HCT116 (cell line): Measurements from ENCODE around the gene THSD8. TPM values are rescaled to one million over a fixed set of nuclear protein-coding genes. Genes with fewer than 3 reads are reported as not detected.

Source experiments
- ATAC-seq: fragments of 200-7000 bp; cut with Tn5 transposase; 2 replicates; pipeline ENCODE4 v1.9.1; 2020; ENCODE audit warnings: mild to moderate bottlenecking, moderate library complexity
- BruUV-seq: library from RNA; stranded (reverse); fragments of 400-500 nt; replicated peaks from 2 replicates; lab custom pipeline; 2021; lab: Mats Ljungman, UMichigan
- CTCF ChIA-PET: fragments of 300-600 bp; sonication (Branson Sonifier 250); formaldehyde crosslinking; loops from one replicate; lab custom pipeline; 2021; ENCODE audit warnings: antibody characterized with exemption; lab: Charles Lee
- POLR2A ChIA-PET: fragments of 300-600, 350-600 bp; sonication (Branson Sonifier 250); formaldehyde crosslinking; loops from one replicate; lab custom pipeline; 2021; ENCODE audit warnings: antibody characterized with exemption; lab: Charles Lee
- RAD21 ChIA-PET, 2 experiments: fragments of 300-600 bp; sonication (Branson Sonifier 250); formaldehyde crosslinking; loops; one replicate each; lab custom pipeline; 2023; ENCODE audit warnings: low total read pairs in 2 of 2; ENCODE audit not compliant: uncharacterized antibody in 2 of 2, unreplicated experiment in 2 of 2, low non-redundant PET in 1 of 2; lab: Charles Lee
- DNase-seq: peaks from one replicate; pipeline ENCODE4 v3.0.0-alpha.2; 2010; ENCODE audit warnings: low read depth, low spot score
- H2AFZ ChIP-seq: fragments of 200-600 bp; shearing (Covaris generic), sonication (generic); 2 replicates; pipeline ENCODE4 v1.6.1; 2017; ENCODE audit warnings: low read depth, mixed run types, mixed read lengths, antibody characterized with exemption, low read length; ENCODE audit not compliant: poor library complexity, severe bottlenecking
- H3K27ac ChIP-seq: 2 replicates; pipeline ENCODE4 v1.5.1; 2012; ENCODE audit warnings: low read depth, low read length
- H3K27me3 ChIP-seq: fragments of 200-600 bp; sonication (generic); 2 replicates; pipeline ENCODE4 v1.6.1; 2016; ENCODE audit warnings: mixed run types, low read length, mixed read lengths; ENCODE audit not compliant: insufficient read depth
- H3K36me3 ChIP-seq, 2 experiments: fragments of 200-500 bp in 1 of 2; fragments of 200-600 bp in 1 of 2; sonication (Bioruptor generic) in 1 of 2; sonication (generic) in 1 of 2; 2 replicates each; pipeline versions ENCODE4 v1.5.1 to v1.6.1; 2014 to 2016; ENCODE audit warnings: low read length in 2 of 2, inconsistent platforms in 1 of 2, mixed read lengths in 1 of 2, mixed run types in 1 of 2; ENCODE audit not compliant: insufficient read depth in 2 of 2, control insufficient read depth in 1 of 2
- H3K4me1 ChIP-seq, 2 experiments: fragments of 200-600 bp in 1 of 2; sonication (generic) in 1 of 2; 2 replicates each; pipeline versions ENCODE4 v1.5.1 to v1.6.1; 2012 to 2017; ENCODE audit warnings: low read length in 2 of 2, inconsistent platforms in 1 of 2, mild to moderate bottlenecking in 1 of 2, mixed read lengths in 1 of 2, mixed run types in 1 of 2, moderate library complexity in 1 of 2; ENCODE audit not compliant: insufficient read depth in 2 of 2, control insufficient read depth in 1 of 2
- H3K4me2 ChIP-seq: fragments of 200-600 bp; sonication (generic); 2 replicates; pipeline ENCODE4 v1.6.1; 2017; ENCODE audit warnings: mixed run types, low read length, mixed read lengths
- H3K4me3 ChIP-seq, 2 experiments: fragments of 200-600 bp in 1 of 2; sonication (generic) in 1 of 2; replicated peaks in 1 of 2; 2 replicates each; pipeline ENCODE4 v1.5.1; 2011 to 2016; ENCODE audit warnings: low read length in 2 of 2, control low read depth in 1 of 2, low read depth in 1 of 2, mild to moderate bottlenecking in 1 of 2, mixed read lengths in 1 of 2, mixed run types in 1 of 2
- H3K79me2 ChIP-seq: fragments of 200-600 bp; sonication (generic); 2 replicates; pipeline ENCODE4 v1.6.1; 2017; ENCODE audit warnings: mild to moderate bottlenecking, mixed run types, low read length, moderate library complexity, mixed read lengths; ENCODE audit not compliant: insufficient read depth
- H3K9ac ChIP-seq: fragments of 200-600 bp; sonication (generic); 2 replicates; pipeline ENCODE4 v1.6.1; 2016; ENCODE audit warnings: low read length, mixed read lengths
- H3K9me2 ChIP-seq: fragments of 200-600 bp; sonication (generic), shearing (Covaris generic); 2 replicates; pipeline ENCODE4 v1.6.1; 2017; ENCODE audit warnings: mixed run types, mild to moderate bottlenecking, moderate library complexity; ENCODE audit not compliant: insufficient read depth
- H3K9me3 ChIP-seq, 2 experiments: fragments of 200-500 bp in 1 of 2; fragments of 200-600 bp in 1 of 2; sonication (Bioruptor generic) in 1 of 2; sonication (generic) in 1 of 2; 2 replicates each; pipeline ENCODE4 v1.6.1; 2014 to 2017; ENCODE audit warnings: low read length in 2 of 2, mixed read lengths in 2 of 2, inconsistent platforms in 1 of 2, low read depth in 1 of 2, mild to moderate bottlenecking in 1 of 2, mixed run types in 1 of 2, moderate library complexity in 1 of 2; ENCODE audit not compliant: control insufficient read depth in 1 of 2, insufficient read depth in 1 of 2
- H4K20me1 ChIP-seq: fragments of 200-600 bp; sonication (generic), shearing (Covaris generic); 2 replicates; pipeline ENCODE4 v1.6.1; 2017; ENCODE audit warnings: mixed run types, mild to moderate bottlenecking, moderate library complexity; ENCODE audit not compliant: insufficient read depth
- CEBPB ChIP-seq: IDR thresholded peaks from 2 replicates; pipeline ENCODE4 v1.6.1; 2012; ENCODE audit warnings: low read depth
- POLR2A ChIP-seq: IDR thresholded peaks from 2 replicates; pipeline ENCODE4 v1.7.0; 2011; ENCODE audit warnings: borderline replicate concordance; ENCODE audit not compliant: insufficient read depth, insufficient read length; ENCODE audit errors: extremely low read depth
- POLR2AphosphoS5 ChIP-seq: IDR thresholded peaks from 2 replicates; pipeline ENCODE4 v1.6.1; 2011; ENCODE audit warnings: mild to moderate bottlenecking, low read depth, low read length, moderate library complexity
- RAD21 ChIP-seq: IDR thresholded peaks from 2 replicates; pipeline ENCODE4 v1.6.1; 2012; ENCODE audit warnings: low read depth, mild to moderate bottlenecking
- TCF7L2 ChIP-seq: IDR thresholded peaks from 2 replicates; pipeline ENCODE4 v1.7.0; 2011; ENCODE audit warnings: borderline replicate concordance, inconsistent platforms; ENCODE audit not compliant: insufficient read depth, insufficient read length; ENCODE audit errors: extremely low read depth
- YY1 ChIP-seq: IDR thresholded peaks from 2 replicates; pipeline ENCODE4 v1.6.1; 2011; ENCODE audit warnings: low read length, low read depth, moderate library complexity, mild to moderate bottlenecking; ENCODE audit not compliant: insufficient replicate concordance; ENCODE audit errors: extremely low read depth
- ZFX ChIP-seq: fragments of 450-650 bp; IDR thresholded peaks from 2 replicates; pipeline ENCODE4 v1.6.1; 2017
- intact Hi-C: fragments of 100-400 bp; cut with micrococcal nuclease; formaldehyde crosslinking; loops from 2 replicates; pipeline ENCODE4 v1.10.0; 2022
- total RNA-seq: library from RNA; stranded (reverse); gene quantifications from one replicate; pipeline ENCODE4 v1.2.1, GENCODE V29; 2021; ENCODE audit not compliant: unreplicated experiment

Gene THSD8
- total RNA-seq, 1 experiment from 2014 or later, result 33.3 TPM

DNA sequence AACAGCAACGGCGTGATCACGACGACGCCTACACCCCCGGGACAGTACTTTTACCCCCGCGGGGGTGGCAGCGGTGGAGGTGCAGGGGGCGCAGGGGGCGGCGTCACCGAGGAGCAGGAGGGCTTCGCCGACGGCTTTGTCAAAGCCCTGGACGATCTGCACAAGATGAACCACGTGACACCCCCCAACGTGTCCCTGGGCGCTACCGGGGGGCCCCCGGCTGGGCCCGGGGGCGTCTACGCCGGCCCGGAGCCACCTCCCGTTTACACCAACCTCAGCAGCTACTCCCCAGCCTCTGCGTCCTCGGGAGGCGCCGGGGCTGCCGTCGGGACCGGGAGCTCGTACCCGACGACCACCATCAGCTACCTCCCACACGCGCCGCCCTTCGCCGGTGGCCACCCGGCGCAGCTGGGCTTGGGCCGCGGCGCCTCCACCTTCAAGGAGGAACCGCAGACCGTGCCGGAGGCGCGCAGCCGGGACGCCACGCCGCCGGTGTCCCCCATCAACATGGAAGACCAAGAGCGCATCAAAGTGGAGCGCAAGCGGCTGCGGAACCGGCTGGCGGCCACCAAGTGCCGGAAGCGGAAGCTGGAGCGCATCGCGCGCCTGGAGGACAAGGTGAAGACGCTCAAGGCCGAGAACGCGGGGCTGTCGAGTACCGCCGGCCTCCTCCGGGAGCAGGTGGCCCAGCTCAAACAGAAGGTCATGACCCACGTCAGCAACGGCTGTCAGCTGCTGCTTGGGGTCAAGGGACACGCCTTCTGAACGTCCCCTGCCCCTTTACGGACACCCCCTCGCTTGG lies 9.6 kb upstream of the THSD8 start:
- BruUV-seq, result TSS peak; percentile 78
- no peak overlapping the region for H2AFZ ChIP-seq
- no peak for ATAC-seq
- ChIA-PET RAD21 (interaction anchor here (1.1 to 1.4 kb wide), 5 partner anchors 14 to 26 kb away, joined by 3 to 8 read pairs (median 5); partner anchors contain the start of gene HOOK2 (in 1 of the 2)), CTCF (interaction anchor here (1.6 to 7.4 kb wide), 4 partner anchors 16 to 35 kb away, joined by 6 to 88 read pairs (median 28); partner anchors contain the start of gene HOOK2), POLR2A (interaction anchor here (0.6 to 6.7 kb wide), 18 partner anchors 8 to 127 kb away, joined by 3 to 172 read pairs (median 5); partner anchors contain the start of genes DHPS, HOOK2, PRDX2 and RNASEH2A)
- peak overlapping the region; percentile 96 for H3K27ac ChIP-seq
- H3K9me3 ChIP-seq, result no peaks in the 10 kb centered on the region
- no peaks in the 10 kb centered on the region for H3K9me2 ChIP-seq
- no peaks in the 10 kb centered on the region for H3K36me3 ChIP-seq
- H3K4me3 ChIP-seq, result peak overlapping the region; percentile 77 to 84
- H3K27me3 ChIP-seq, result no peaks in the 10 kb centered on the region
- DNase-seq, result no peak
- peaks cover 19% of the 10 kb centered on the region for H3K79me2 ChIP-seq
- no peaks in the 10 kb centered on the region for H4K20me1 ChIP-seq
- no peak for TF ChIP-seq RAD21
- peak; percentile 5 for TF ChIP-seq YY1
- TF ChIP-seq POLR2AphosphoS5, result peak; percentile 59; the same call in 1 of the 2 replicates
- TF ChIP-seq ZFX, result peak; percentile 9; the same call in 1 of the 2 replicates
- TF ChIP-seq POLR2A, result peak; percentile 3
- peak; percentile 85 for TF ChIP-seq TCF7L2
- TF ChIP-seq CEBPB, result no peak
- intact Hi-C loops, result loop anchor here (2.0 kb wide), 1 partner anchor 13 kb away; no protein-coding TSS in a partner anchor
- H3K4me2 ChIP-seq, result peak overlapping the region; percentile 99
- H3K9ac ChIP-seq, result peak overlapping the region; percentile 93
- peaks cover 53 to 89% of the 10 kb centered on the region in 2 experiments for H3K4me1 ChIP-seq
